ENCODE data around the gene STRADB. TPM values are rescaled to one million over a fixed set of nuclear protein-coding genes. Genes with fewer than 3 reads are reported as not detected.
A peak's percentile ranks its signal among the peaks of the same experiment; 100 is the strongest.

The STRADB gene
- polyA plus RNA-seq, 1 donor from 2014 or later = 74.8 TPM

DNA sequence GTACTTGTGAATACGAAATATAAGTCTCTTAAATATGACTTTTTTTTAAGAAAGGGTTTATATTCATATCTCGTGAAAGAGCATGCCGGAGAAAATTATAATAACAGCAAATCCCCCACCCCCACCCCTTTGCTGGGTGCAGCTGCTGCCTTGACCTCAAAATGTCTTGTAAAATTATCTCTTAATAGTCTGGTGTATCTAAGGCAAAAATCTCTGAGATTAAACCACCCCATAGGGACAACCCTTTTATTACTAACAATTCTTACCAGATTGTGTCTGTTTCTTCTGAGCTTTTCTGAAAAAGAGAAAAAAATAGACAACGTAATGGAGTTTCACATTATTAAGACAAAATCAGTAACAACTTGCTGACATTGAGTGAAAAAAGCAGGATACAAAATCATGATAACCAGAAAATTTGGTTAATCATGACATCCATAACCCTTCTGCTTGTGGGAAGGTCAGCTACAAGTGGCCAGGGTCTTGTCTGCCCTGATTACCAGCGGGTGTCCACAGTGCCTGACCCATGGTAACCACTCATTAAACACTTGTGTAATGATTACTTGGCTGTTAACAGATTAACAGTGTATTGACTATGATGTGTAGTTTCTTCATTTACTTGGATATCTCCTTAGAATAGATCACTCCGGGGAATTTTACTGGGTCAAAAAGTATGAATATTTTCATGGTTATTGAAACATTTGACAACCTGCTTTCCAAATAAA, 1.5 kb downstream of the STRADB start:
- H3K4me3 ChIP-seq (ENCODE audit: low read length) = peak overlapping the region; percentile 98

DNA sequence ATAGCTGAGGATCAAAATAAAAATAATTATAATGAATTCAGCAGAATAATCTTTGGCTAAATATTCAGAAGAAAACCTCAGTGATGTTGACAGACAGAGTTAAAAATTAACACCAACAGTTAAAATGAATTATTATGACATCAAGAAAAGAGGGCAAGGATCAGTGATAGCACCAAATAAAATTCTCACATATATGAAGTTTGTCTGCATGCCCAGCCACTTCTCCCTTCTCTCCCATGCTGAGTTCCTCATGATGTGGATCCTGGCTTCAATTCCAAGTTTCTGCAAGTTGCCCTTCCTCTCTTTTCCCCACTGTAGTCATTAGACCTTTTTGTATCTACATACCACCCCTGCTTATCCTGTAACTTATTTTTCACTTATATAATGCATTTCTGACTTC, 6.8 kb downstream of the STRADB start:
- Histone ChIP-seq H3K9me2 (ENCODE audit: insufficient read depth, low read length) (no peaks in the 10 kb centered on the region), H3K4me3 (ENCODE audit: low read length) (no peak overlapping the region)
- TF ChIP-seq, protein P1, sequence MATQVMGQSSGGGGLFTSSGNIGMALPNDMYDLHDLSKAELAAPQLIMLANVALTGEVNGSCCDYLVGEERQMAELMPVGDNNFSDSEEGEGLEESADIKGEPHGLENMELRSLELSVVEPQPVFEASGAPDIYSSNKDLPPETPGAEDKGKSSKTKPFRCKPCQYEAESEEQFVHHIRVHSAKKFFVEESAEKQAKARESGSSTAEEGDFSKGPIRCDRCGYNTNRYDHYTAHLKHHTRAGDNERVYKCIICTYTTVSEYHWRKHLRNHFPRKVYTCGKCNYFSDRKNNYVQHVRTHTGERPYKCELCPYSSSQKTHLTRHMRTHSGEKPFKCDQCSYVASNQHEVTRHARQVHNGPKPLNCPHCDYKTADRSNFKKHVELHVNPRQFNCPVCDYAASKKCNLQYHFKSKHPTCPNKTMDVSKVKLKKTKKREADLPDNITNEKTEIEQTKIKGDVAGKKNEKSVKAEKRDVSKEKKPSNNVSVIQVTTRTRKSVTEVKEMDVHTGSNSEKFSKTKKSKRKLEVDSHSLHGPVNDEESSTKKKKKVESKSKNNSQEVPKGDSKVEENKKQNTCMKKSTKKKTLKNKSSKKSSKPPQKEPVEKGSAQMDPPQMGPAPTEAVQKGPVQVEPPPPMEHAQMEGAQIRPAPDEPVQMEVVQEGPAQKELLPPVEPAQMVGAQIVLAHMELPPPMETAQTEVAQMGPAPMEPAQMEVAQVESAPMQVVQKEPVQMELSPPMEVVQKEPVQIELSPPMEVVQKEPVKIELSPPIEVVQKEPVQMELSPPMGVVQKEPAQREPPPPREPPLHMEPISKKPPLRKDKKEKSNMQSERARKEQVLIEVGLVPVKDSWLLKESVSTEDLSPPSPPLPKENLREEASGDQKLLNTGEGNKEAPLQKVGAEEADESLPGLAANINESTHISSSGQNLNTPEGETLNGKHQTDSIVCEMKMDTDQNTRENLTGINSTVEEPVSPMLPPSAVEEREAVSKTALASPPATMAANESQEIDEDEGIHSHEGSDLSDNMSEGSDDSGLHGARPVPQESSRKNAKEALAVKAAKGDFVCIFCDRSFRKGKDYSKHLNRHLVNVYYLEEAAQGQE (IDR thresholded peaks at IDR 0.05; ENCODE audit: borderline replicate concordance) = no peak
- TF ChIP-seq TAF1 (IDR thresholded peaks at IDR 0.05; ENCODE audit: low read depth) (no peak), EZH2 (IDR thresholded peaks at IDR 0.05; ENCODE audit: borderline replicate concordance, insufficient read depth, low read length, poor library complexity, severe bottlenecking) (no peak), RAD21 (conservative IDR thresholded peaks at IDR 0.05) (no peak)
- TF ChIP-seq, protein P2, sequence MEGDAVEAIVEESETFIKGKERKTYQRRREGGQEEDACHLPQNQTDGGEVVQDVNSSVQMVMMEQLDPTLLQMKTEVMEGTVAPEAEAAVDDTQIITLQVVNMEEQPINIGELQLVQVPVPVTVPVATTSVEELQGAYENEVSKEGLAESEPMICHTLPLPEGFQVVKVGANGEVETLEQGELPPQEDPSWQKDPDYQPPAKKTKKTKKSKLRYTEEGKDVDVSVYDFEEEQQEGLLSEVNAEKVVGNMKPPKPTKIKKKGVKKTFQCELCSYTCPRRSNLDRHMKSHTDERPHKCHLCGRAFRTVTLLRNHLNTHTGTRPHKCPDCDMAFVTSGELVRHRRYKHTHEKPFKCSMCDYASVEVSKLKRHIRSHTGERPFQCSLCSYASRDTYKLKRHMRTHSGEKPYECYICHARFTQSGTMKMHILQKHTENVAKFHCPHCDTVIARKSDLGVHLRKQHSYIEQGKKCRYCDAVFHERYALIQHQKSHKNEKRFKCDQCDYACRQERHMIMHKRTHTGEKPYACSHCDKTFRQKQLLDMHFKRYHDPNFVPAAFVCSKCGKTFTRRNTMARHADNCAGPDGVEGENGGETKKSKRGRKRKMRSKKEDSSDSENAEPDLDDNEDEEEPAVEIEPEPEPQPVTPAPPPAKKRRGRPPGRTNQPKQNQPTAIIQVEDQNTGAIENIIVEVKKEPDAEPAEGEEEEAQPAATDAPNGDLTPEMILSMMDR (IDR thresholded peaks at IDR 0.05; ENCODE audit: poor library complexity, severe bottlenecking) = no peak

More for the DNA sequence above, 1.5 kb downstream of the STRADB start:
- peak overlapping the region; percentile 83 for H3K4me2 ChIP-seq (ENCODE audit: low read length)
- no peaks in the 10 kb centered on the region for H3K9me2 ChIP-seq (ENCODE audit: insufficient read depth, low read length)
- peaks cover 5% of the 10 kb centered on the region for H3K79me2 ChIP-seq (replicated peaks; ENCODE audit: insufficient read depth, low read length)
- no peaks in the 10 kb centered on the region for H3K27me3 ChIP-seq (ENCODE audit: insufficient read depth, low read depth, low read length)
- no peak for TF ChIP-seq EZH2 (IDR thresholded peaks at IDR 0.05; ENCODE audit: borderline replicate concordance, insufficient read depth, low read length, poor library complexity, severe bottlenecking)
- TF ChIP-seq SMC3 (conservative IDR thresholded peaks at IDR 0.05; ENCODE audit: poor library complexity) = no peak
- no peak for TF ChIP-seq POLR2AphosphoS5 (IDR thresholded peaks at IDR 0.05)
- TF ChIP-seq EP300 (conservative IDR thresholded peaks at IDR 0.05; ENCODE audit: poor library complexity, severe bottlenecking) = no peak
- no peak for TF ChIP-seq RAD21 (conservative IDR thresholded peaks at IDR 0.05)
- TF ChIP-seq, protein P1 (IDR thresholded peaks at IDR 0.05; ENCODE audit: borderline replicate concordance) = no peak
- TF ChIP-seq, protein P2 (IDR thresholded peaks at IDR 0.05; ENCODE audit: poor library complexity, severe bottlenecking) = no peak
- no peak for TF ChIP-seq MXI1 (conservative IDR thresholded peaks at IDR 0.05; ENCODE audit: poor library complexity, severe bottlenecking)
- no peak for TF ChIP-seq TAF1 (IDR thresholded peaks at IDR 0.05; ENCODE audit: low read depth)
- H3F3A ChIP-seq (ENCODE audit: insufficient read depth, low read length, poor library complexity, severe bottlenecking) = no peaks in the 10 kb centered on the region
- H3K9me3 ChIP-seq (ENCODE audit: low read length) = no peaks in the 10 kb centered on the region
- no peak overlapping the region for H2AFZ ChIP-seq (ENCODE audit: low read depth, low read length)
- no peaks in the 10 kb centered on the region for H3K36me3 ChIP-seq (ENCODE audit: insufficient read depth, low read length)
- no peak overlapping the region for H3K27ac ChIP-seq (ENCODE audit: low read length)
- H3K9ac ChIP-seq (ENCODE audit: low read length) = no peak overlapping the region
- H4K20me1 ChIP-seq (ENCODE audit: insufficient read depth) = no peaks in the 10 kb centered on the region

More for the DNA sequence above, 6.8 kb downstream of the STRADB start:
- Histone ChIP-seq H3K9ac (ENCODE audit: low read length) (no peak overlapping the region), H4K20me1 (ENCODE audit: insufficient read depth) (no peaks in the 10 kb centered on the region), H3K27ac (ENCODE audit: low read length) (no peak overlapping the region), H3K79me2 (replicated peaks; ENCODE audit: insufficient read depth, low read length) (no peaks in the 10 kb centered on the region), H3F3A (ENCODE audit: insufficient read depth, low read length, poor library complexity, severe bottlenecking) (no peaks in the 10 kb centered on the region), H3K27me3 (ENCODE audit: insufficient read depth, low read depth, low read length) (no peaks in the 10 kb centered on the region), H3K9me3 (ENCODE audit: low read length) (no peaks in the 10 kb centered on the region), H3K36me3 (ENCODE audit: insufficient read depth, low read length) (no peaks in the 10 kb centered on the region), H3K4me2 (ENCODE audit: low read length) (no peak overlapping the region), H2AFZ (ENCODE audit: low read depth, low read length) (no peak overlapping the region)

Measured in neural cell (in vitro differentiated cells).